ENCODE results near the gene CYLD. TPM values are rescaled to one million over a fixed set of nuclear protein-coding genes. Genes with fewer than 3 reads are reported as not detected.

CYLD gene
- total and polyA plus RNA-seq, 4 donors: 15.3 to 90.5 (median 26.0) TPM

- Histone ChIP-seq H3K9me3 (ENCODE audit: control insufficient read depth in 4 of 4, insufficient read depth in 3 of 4, low read length in 3 of 4) (no peaks in the 10 kb centered on the region), H3K9ac (ENCODE audit: insufficient read depth in 1 of 2, low read length in 2 of 2) (no peak overlapping the region), H3K36me3 (ENCODE audit: control insufficient read depth in 4 of 4, insufficient read depth in 4 of 4, low read length in 4 of 4) (peaks cover 0 to 2% (median 1%) of the 10 kb centered on the region in 4 donors), H3K27ac (ENCODE audit: low read depth in 1 of 2, low read length in 1 of 2) (no peak overlapping the region), H3K4me3 (no peak overlapping the region), H3K4me1 (ENCODE audit: control insufficient read depth in 5 of 5, insufficient read depth in 5 of 5, low read length in 5 of 5) (peaks cover 0 to 4% (median 0%) of the 10 kb centered on the region in 5 donors), H3K27me3 (ENCODE audit: control insufficient read depth in 3 of 3, insufficient read depth in 3 of 3, low read length in 2 of 3) (no peaks in the 10 kb centered on the region)
- no peak for TF ChIP-seq CTCF (IDR thresholded peaks at IDR 0.05; ENCODE audit: control extremely low read depth, extremely low read depth)
- WGBS, 2 donors: 96 to 100% methylated on average over 1 of the region's 1 CpG
- no peak for ATAC-seq (ENCODE audit: insufficient read depth, low FRiP score)
- DNase-seq: no peak
Measured at GRCh38 chr16:50722405-50722737, 19.5 kb upstream of the CYLD start.

- no peak for TF ChIP-seq CTCF (IDR thresholded peaks at IDR 0.05; ENCODE audit: control extremely low read depth, extremely low read depth)
Measured at GRCh38 chr16:50722960-50723359, 18.9 kb upstream of the CYLD start.

GRCh38 chr16:50724306-50724705, 17.6 kb upstream of the CYLD start:
- Histone ChIP-seq H3K4me1 (ENCODE audit: control insufficient read depth in 5 of 5, insufficient read depth in 5 of 5, low read length in 5 of 5) (peaks cover 0 to 4% (median 0%) of the 10 kb centered on the region in 5 donors), H3K4me3 (no peak overlapping the region), H3K36me3 (ENCODE audit: control insufficient read depth in 4 of 4, insufficient read depth in 4 of 4, low read length in 4 of 4) (peaks cover 0 to 5% (median 2%) of the 10 kb centered on the region in 4 donors), H3K27ac (ENCODE audit: low read depth in 1 of 2, low read length in 1 of 2) (no peak overlapping the region), H3K9ac (ENCODE audit: insufficient read depth in 1 of 2, low read length in 2 of 2) (no peak overlapping the region), H3K9me3 (ENCODE audit: control insufficient read depth in 4 of 4, insufficient read depth in 3 of 4, low read length in 3 of 4) (no peaks in the 10 kb centered on the region), H3K27me3 (ENCODE audit: control insufficient read depth in 3 of 3, insufficient read depth in 3 of 3, low read length in 2 of 3) (no peaks in the 10 kb centered on the region)
- TF ChIP-seq CTCF (IDR thresholded peaks at IDR 0.05; ENCODE audit: control extremely low read depth, extremely low read depth): no peak
- DNase-seq (no peak), ATAC-seq (ENCODE audit: insufficient read depth, low FRiP score) (no peak)

More at GRCh38 chr16:50722960-50723359, 18.9 kb upstream of the CYLD start:
- Histone ChIP-seq H3K9ac (ENCODE audit: insufficient read depth in 1 of 2, low read length in 2 of 2) (no peak overlapping the region), H3K27me3 (ENCODE audit: control insufficient read depth in 3 of 3, insufficient read depth in 3 of 3, low read length in 2 of 3) (no peaks in the 10 kb centered on the region), H3K9me3 (ENCODE audit: control insufficient read depth in 4 of 4, insufficient read depth in 3 of 4, low read length in 3 of 4) (no peaks in the 10 kb centered on the region), H3K27ac (ENCODE audit: low read depth in 1 of 2, low read length in 1 of 2) (no peak overlapping the region), H3K4me1 (ENCODE audit: control insufficient read depth in 5 of 5, insufficient read depth in 5 of 5, low read length in 5 of 5) (peaks cover 0 to 4% (median 0%) of the 10 kb centered on the region in 5 donors), H3K36me3 (ENCODE audit: control insufficient read depth in 4 of 4, insufficient read depth in 4 of 4, low read length in 4 of 4) (peaks cover 0 to 4% (median 1%) of the 10 kb centered on the region in 4 donors), H3K4me3 (no peak overlapping the region)
- DNase-seq (no peak), ATAC-seq (ENCODE audit: insufficient read depth, low FRiP score) (no peak)
- 92 to 96% methylated on average over 2 of the region's 2 CpGs for WGBS, 2 donors

All from lung (tissue), 12 donors.